Ishikawa (cell line): Measurements from ENCODE around the gene TMEM212.

ENCODE experiments used
- CEBPB ChIP-seq: IDR thresholded peaks from 2 replicates; pipeline ENCODE4 v1.6.1; 2012
- FOXM1 ChIP-seq: IDR thresholded peaks from 2 replicates; pipeline ENCODE4 v1.6.1; 2012; ENCODE audit warnings: low read depth, borderline replicate concordance
- NFIC ChIP-seq: IDR thresholded peaks from 2 replicates; pipeline ENCODE4 v1.6.1; 2012
- RAD21 ChIP-seq: IDR thresholded peaks from 2 replicates; pipeline ENCODE4 v1.6.1; 2012; ENCODE audit warnings: low read depth
- TAF1 ChIP-seq: IDR thresholded peaks from 2 replicates; pipeline ENCODE4 v1.6.1; 2012; ENCODE audit warnings: low read depth, mild to moderate bottlenecking
- TCF12 ChIP-seq: IDR thresholded peaks from 2 replicates; pipeline ENCODE4 v1.6.1; 2012; ENCODE audit warnings: low read depth
- YY1 ChIP-seq: IDR thresholded peaks from 2 replicates; pipeline ENCODE4 v1.6.1; 2012; ENCODE audit warnings: low read depth
- TF ChIP-seq, protein P1 (sequence below): IDR thresholded peaks from 2 replicates; pipeline ENCODE4 v1.6.1; 2012

DNA sequence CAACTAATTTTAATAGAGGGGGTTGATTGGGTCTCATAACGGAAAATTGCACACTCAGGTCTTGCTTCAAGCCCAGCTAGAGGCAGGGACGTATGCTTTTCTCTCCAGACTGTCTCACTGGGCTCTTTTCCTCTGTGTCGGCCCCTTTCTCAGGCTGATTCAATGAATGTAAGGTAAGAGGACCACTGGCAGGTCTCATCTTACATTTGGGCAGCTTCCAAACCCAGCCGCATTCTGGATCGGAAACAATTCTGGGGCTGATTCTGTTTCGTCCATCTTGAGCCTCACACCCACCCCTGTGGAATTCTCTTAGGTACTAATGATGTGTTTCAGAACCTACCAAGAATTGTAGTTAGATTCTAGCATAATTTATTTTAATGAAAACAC is 40.7 kb downstream of the TMEM212 start:
- TF ChIP-seq RAD21 (no peak), NFIC (no peak), CEBPB (no peak), TAF1 (no peak), FOXM1 (no peak), YY1 (no peak), TCF12 (no peak)
- TF ChIP-seq, protein P1, sequence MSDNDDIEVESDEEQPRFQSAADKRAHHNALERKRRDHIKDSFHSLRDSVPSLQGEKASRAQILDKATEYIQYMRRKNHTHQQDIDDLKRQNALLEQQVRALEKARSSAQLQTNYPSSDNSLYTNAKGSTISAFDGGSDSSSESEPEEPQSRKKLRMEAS = no peak
